ENCODE measurements around the gene RBM26. TPM values are rescaled to one million over a fixed set of nuclear protein-coding genes. Genes with fewer than 3 reads are reported as not detected.
A peak's percentile ranks its signal among the peaks of the same experiment; 100 is the strongest.

The RBM26 gene
- total and polyA plus RNA-seq, 12 donors: 7.5 to 46.8 (median 24.5) TPM

- H3K4me1 ChIP-seq: peaks cover 0 to 12% (median 0%) of the 10 kb centered on the region in 9 donors
- DNase-seq (no peak), ATAC-seq (no peak)
- H3K27ac ChIP-seq: no peak overlapping the region
- intact Hi-C loops (cut with DNase I): no loop called here
- peaks cover 0 to 10% (median 0%) of the 10 kb centered on the region in 9 donors for H3K36me3 ChIP-seq
- no peak for TF ChIP-seq CTCF (IDR thresholded peaks at IDR 0.05)
- H3K4me3 ChIP-seq: no peak overlapping the region
- peaks cover 0 to under 1% (median 0%) of the 10 kb centered on the region in 11 donors for H3K9me3 ChIP-seq
- no peaks in the 10 kb centered on the region for H3K27me3 ChIP-seq
- WGBS, 2 donors: 87 to 89% methylated on average over 9 of the region's 9 CpGs
Measured at GRCh38 chr13:79309690-79310089, 96.4 kb downstream of the RBM26 start.

- intact Hi-C loops (cut with DNase I): no loop called here
- ATAC-seq (peak in 2 of 8 donors; percentile 41 to 65), DNase-seq (no peak)
- WGBS, 2 donors: 62 to 66% methylated on average over 8 of the region's 8 CpGs
- H3K9me3 ChIP-seq: peaks cover 0 to 5% (median 0%) of the 10 kb centered on the region in 11 donors
- H3K4me3 ChIP-seq: no peak overlapping the region
- H3K4me1 ChIP-seq: peaks cover 0 to 8% (median 0%) of the 10 kb centered on the region in 9 donors
- peaks cover 0 to 3% (median 0%) of the 10 kb centered on the region in 9 donors for H3K36me3 ChIP-seq
- no peaks in the 10 kb centered on the region for H3K27me3 ChIP-seq
- no peak overlapping the region for H3K27ac ChIP-seq
- no peak for TF ChIP-seq CTCF (IDR thresholded peaks at IDR 0.05)
Measured at GRCh38 chr13:79307866-79308298, 98.2 kb downstream of the RBM26 start.

GRCh38 chr13:79307433-79307861, 98.6 kb downstream of the RBM26 start:
- Histone ChIP-seq H3K9me3 (peaks cover 0 to 5% (median 0%) of the 10 kb centered on the region in 11 donors), H3K27me3 (no peaks in the 10 kb centered on the region), H3K4me1 (peaks cover 0 to 8% (median 0%) of the 10 kb centered on the region in 9 donors), H3K36me3 (peaks cover 0 to 3% (median 0%) of the 10 kb centered on the region in 9 donors), H3K27ac (no peak overlapping the region), H3K4me3 (no peak overlapping the region)
- no peak for ATAC-seq
- DNase-seq: no peak
- TF ChIP-seq CTCF (IDR thresholded peaks at IDR 0.05): no peak
- intact Hi-C loops (cut with DNase I): no loop called here
- WGBS, 2 donors: 95 to 99% methylated on average over 3 of the region's 3 CpGs

GRCh38 chr13:79306650-79307049, 99.4 kb downstream of the RBM26 start:
- Histone ChIP-seq H3K4me1 (peaks cover 0 to 8% (median 0%) of the 10 kb centered on the region in 9 donors), H3K27me3 (peaks cover 0 to 5% (median 0%) of the 10 kb centered on the region in 7 donors), H3K27ac (no peak overlapping the region), H3K4me3 (no peak overlapping the region), H3K36me3 (no peaks in the 10 kb centered on the region), H3K9me3 (peaks cover 0 to 8% (median 0%) of the 10 kb centered on the region in 11 donors)
- DNase-seq (no peak), ATAC-seq (no peak)
- WGBS, 2 donors: 81 to 90% methylated on average over 1 of the region's 1 CpG
- TF ChIP-seq CTCF (IDR thresholded peaks at IDR 0.05): no peak
- intact Hi-C loops (cut with DNase I): no loop called here

Data from heart right ventricle (tissue), 16 donors.